ENCODE data around the gene RIMOC1. TPM values are rescaled to one million over a fixed set of nuclear protein-coding genes. Genes with fewer than 3 reads are reported as not detected.

Gene RIMOC1
- total and polyA plus RNA-seq, 2 donors (not counting 1 experiment from before 2014, with no cell fraction given) = 22.5 to 43.6 TPM

GRCh38 chr5:41927604-41928003 is 23.5 kb downstream of the RIMOC1 start:
- DNase-seq (ENCODE audit: low read depth in 2 of 2) = no peak
- H3K9ac ChIP-seq (ENCODE audit: insufficient read depth, low read length) = no peak overlapping the region
- H3K4me1 ChIP-seq (ENCODE audit: control insufficient read depth, extremely low read depth, insufficient read depth, low read length) = peaks cover 3% of the 10 kb centered on the region
- no peak overlapping the region for H2AFZ ChIP-seq (ENCODE audit: low read length)
- H3K27me3 ChIP-seq (ENCODE audit: control insufficient read depth, insufficient read depth, low read length) = no peaks in the 10 kb centered on the region
- H3K36me3 ChIP-seq (ENCODE audit: control insufficient read depth, insufficient read depth, low read length) = no peaks in the 10 kb centered on the region
- TF ChIP-seq EZH2 (IDR thresholded peaks at IDR 0.05; ENCODE audit: low read length, missing control alignments) = no peak
- TF ChIP-seq, protein P1, sequence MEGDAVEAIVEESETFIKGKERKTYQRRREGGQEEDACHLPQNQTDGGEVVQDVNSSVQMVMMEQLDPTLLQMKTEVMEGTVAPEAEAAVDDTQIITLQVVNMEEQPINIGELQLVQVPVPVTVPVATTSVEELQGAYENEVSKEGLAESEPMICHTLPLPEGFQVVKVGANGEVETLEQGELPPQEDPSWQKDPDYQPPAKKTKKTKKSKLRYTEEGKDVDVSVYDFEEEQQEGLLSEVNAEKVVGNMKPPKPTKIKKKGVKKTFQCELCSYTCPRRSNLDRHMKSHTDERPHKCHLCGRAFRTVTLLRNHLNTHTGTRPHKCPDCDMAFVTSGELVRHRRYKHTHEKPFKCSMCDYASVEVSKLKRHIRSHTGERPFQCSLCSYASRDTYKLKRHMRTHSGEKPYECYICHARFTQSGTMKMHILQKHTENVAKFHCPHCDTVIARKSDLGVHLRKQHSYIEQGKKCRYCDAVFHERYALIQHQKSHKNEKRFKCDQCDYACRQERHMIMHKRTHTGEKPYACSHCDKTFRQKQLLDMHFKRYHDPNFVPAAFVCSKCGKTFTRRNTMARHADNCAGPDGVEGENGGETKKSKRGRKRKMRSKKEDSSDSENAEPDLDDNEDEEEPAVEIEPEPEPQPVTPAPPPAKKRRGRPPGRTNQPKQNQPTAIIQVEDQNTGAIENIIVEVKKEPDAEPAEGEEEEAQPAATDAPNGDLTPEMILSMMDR (conservative IDR thresholded peaks at IDR 0.05 in 1 of 2, IDR thresholded peaks at IDR 0.05 in 1 of 2; ENCODE audit: low read depth in 1 of 2, low read length in 2 of 2) = no peak
- H3K4me2 ChIP-seq (ENCODE audit: extremely low read depth, insufficient read depth, low read length) = no peak overlapping the region
- no peaks in the 10 kb centered on the region for H4K20me1 ChIP-seq (ENCODE audit: control insufficient read depth, extremely low read depth, insufficient read depth, low read length)
- no peak overlapping the region for H3K4me3 ChIP-seq (replicated peaks in 1 of 4; ENCODE audit: control extremely low read depth in 1 of 4, insufficient read depth in 1 of 4, low read depth in 3 of 4, low read length in 4 of 4)
- H3K79me2 ChIP-seq (ENCODE audit: control insufficient read depth, insufficient read depth, low read length) = no peaks in the 10 kb centered on the region
- no peak overlapping the region for H3K27ac ChIP-seq (ENCODE audit: insufficient read depth, low read length)
- no peaks in the 10 kb centered on the region for H3K9me3 ChIP-seq (ENCODE audit: control insufficient read depth, insufficient read depth, low read depth, low read length)

- TF ChIP-seq, protein P1 (conservative IDR thresholded peaks at IDR 0.05 in 1 of 2, IDR thresholded peaks at IDR 0.05 in 1 of 2; ENCODE audit: low read depth in 1 of 2, low read length in 2 of 2) = no peak
- TF ChIP-seq EZH2 (IDR thresholded peaks at IDR 0.05; ENCODE audit: low read length, missing control alignments) = no peak
- no peak overlapping the region for H3K4me3 ChIP-seq (replicated peaks in 1 of 4; ENCODE audit: control extremely low read depth in 1 of 4, insufficient read depth in 1 of 4, low read depth in 3 of 4, low read length in 4 of 4)
- no peak overlapping the region for H2AFZ ChIP-seq (ENCODE audit: low read length)
These were observed 24.9 kb downstream of the RIMOC1 start for GRCh38 chr5:41929035-41929434.

GRCh38 chr5:41932770-41933169 is 28.6 kb downstream of the RIMOC1 start:
- no peaks in the 10 kb centered on the region for H3K9me3 ChIP-seq (ENCODE audit: control insufficient read depth, insufficient read depth, low read depth, low read length)
- no peak for DNase-seq (ENCODE audit: low read depth in 2 of 2)
- H3K27me3 ChIP-seq (ENCODE audit: control insufficient read depth, insufficient read depth, low read length) = no peaks in the 10 kb centered on the region
- no peak overlapping the region for H3K27ac ChIP-seq (ENCODE audit: insufficient read depth, low read length)
- H2AFZ ChIP-seq (ENCODE audit: low read length) = no peak overlapping the region
- H4K20me1 ChIP-seq (ENCODE audit: control insufficient read depth, extremely low read depth, insufficient read depth, low read length) = no peaks in the 10 kb centered on the region
- peaks cover 3% of the 10 kb centered on the region for H3K36me3 ChIP-seq (ENCODE audit: control insufficient read depth, insufficient read depth, low read length)
- TF ChIP-seq, protein P1 (conservative IDR thresholded peaks at IDR 0.05 in 1 of 2, IDR thresholded peaks at IDR 0.05 in 1 of 2; ENCODE audit: low read depth in 1 of 2, low read length in 2 of 2) = no peak
- TF ChIP-seq EZH2 (IDR thresholded peaks at IDR 0.05; ENCODE audit: low read length, missing control alignments) = no peak
- no peaks in the 10 kb centered on the region for H3K4me1 ChIP-seq (ENCODE audit: control insufficient read depth, extremely low read depth, insufficient read depth, low read length)
- H3K79me2 ChIP-seq (ENCODE audit: control insufficient read depth, insufficient read depth, low read length) = no peaks in the 10 kb centered on the region
- no peak overlapping the region for H3K4me2 ChIP-seq (ENCODE audit: extremely low read depth, insufficient read depth, low read length)
- H3K4me3 ChIP-seq (replicated peaks in 1 of 4; ENCODE audit: control extremely low read depth in 1 of 4, insufficient read depth in 1 of 4, low read depth in 3 of 4, low read length in 4 of 4) = no peak overlapping the region
- H3K9ac ChIP-seq (ENCODE audit: insufficient read depth, low read length) = no peak overlapping the region

More at GRCh38 chr5:41929035-41929434, 24.9 kb downstream of the RIMOC1 start:
- Histone ChIP-seq H3K4me2 (ENCODE audit: extremely low read depth, insufficient read depth, low read length) (no peak overlapping the region), H3K27ac (ENCODE audit: insufficient read depth, low read length) (no peak overlapping the region), H3K79me2 (ENCODE audit: control insufficient read depth, insufficient read depth, low read length) (no peaks in the 10 kb centered on the region), H3K9ac (ENCODE audit: insufficient read depth, low read length) (no peak overlapping the region), H4K20me1 (ENCODE audit: control insufficient read depth, extremely low read depth, insufficient read depth, low read length) (no peaks in the 10 kb centered on the region), H3K27me3 (ENCODE audit: control insufficient read depth, insufficient read depth, low read length) (no peaks in the 10 kb centered on the region), H3K4me1 (ENCODE audit: control insufficient read depth, extremely low read depth, insufficient read depth, low read length) (peaks cover 3% of the 10 kb centered on the region), H3K36me3 (ENCODE audit: control insufficient read depth, insufficient read depth, low read length) (no peaks in the 10 kb centered on the region), H3K9me3 (ENCODE audit: control insufficient read depth, insufficient read depth, low read depth, low read length) (no peaks in the 10 kb centered on the region)
- no peak for DNase-seq (ENCODE audit: low read depth in 2 of 2)
